ENCODE measurements around the gene CCDC191.

DNA sequence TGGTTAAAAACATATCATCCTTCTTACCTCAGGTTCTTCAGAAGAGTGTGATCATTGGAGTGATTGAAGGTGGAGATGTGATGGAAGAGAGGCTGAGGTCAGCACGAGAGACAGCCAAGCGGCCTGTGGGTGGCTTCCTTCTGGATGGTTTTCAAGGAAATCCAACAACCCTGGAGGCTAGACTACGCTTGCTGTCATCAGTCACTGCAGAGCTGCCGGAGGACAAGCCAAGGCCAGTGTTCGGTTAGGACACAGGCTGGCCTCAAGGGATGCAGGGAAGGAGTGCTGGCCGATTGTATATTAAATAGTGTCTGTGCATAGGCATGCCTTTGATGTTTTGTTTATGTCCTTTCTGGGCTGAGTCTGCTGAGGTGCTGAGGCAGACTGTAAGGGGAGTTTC is 20.4 kb upstream of the CCDC191 start:
- TF ChIP-seq, protein P1, sequence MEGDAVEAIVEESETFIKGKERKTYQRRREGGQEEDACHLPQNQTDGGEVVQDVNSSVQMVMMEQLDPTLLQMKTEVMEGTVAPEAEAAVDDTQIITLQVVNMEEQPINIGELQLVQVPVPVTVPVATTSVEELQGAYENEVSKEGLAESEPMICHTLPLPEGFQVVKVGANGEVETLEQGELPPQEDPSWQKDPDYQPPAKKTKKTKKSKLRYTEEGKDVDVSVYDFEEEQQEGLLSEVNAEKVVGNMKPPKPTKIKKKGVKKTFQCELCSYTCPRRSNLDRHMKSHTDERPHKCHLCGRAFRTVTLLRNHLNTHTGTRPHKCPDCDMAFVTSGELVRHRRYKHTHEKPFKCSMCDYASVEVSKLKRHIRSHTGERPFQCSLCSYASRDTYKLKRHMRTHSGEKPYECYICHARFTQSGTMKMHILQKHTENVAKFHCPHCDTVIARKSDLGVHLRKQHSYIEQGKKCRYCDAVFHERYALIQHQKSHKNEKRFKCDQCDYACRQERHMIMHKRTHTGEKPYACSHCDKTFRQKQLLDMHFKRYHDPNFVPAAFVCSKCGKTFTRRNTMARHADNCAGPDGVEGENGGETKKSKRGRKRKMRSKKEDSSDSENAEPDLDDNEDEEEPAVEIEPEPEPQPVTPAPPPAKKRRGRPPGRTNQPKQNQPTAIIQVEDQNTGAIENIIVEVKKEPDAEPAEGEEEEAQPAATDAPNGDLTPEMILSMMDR (IDR thresholded peaks at IDR 0.05) = no peak
- no peak for TF ChIP-seq ZFX (IDR thresholded peaks at IDR 0.05; ENCODE audit: borderline replicate concordance)

Measured in 22Rv1 (cell line).